LoVo (cell line): ENCODE measurements around the gene TRMO.

Source experiments
- DNase-seq: peaks from one replicate; pipeline ENCODE4 v3.0.0-alpha.2; 2016; ENCODE audit warnings: low spot score

Gene TRMO

DNA sequence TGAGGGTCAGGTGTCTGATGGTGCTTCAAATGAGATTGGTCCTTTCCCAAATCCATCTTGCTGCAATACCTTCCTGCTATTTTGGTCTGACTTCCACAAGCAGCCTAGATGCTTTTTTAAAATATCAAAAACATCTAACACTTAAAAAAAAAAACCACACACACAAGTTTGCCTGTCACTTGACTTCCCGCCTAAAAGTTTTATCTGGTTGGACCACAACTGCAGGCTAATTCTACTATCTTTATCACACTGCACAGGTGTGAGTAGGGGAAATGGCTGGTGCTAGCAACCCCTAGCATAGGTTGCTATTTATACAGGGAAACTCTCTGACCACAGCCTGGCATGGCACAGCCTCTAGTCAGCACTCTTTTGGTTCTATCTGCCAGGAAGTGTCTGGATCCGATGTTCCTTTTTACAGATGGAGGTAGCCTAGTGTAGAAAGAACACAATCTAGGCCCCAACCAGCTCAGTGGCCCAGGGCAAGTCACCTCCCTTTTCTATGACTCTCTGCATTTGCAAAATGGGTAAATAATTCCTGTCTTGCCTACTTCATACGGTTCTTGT, 15.9 kb upstream of the TRMO start, which contains the start of gene HEMGN:
Gene HEMGN (minus strand): TSS at position 92 of the 564 bp plus-strand sequence. CDS start 36 bp downstream, at position 56.
- no peak for DNase-seq

DNA sequence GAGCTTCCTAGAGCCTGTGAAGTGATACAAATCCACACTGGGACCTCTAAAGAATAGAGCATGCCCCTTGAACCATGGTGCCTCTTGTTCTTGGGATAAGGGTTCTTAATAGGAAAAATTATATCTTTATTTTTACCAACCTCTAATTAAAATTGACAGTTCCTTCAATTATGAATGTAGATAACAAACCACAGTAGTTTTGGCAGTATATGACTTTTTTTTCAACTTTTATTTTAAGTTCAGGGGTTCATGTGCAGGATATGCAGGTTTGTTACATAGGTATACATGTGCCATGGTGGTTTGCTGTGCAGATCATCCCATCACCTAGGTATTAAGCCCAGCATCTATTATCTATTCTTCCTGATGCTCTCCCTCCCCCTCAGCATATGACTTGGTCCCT, 14.7 kb upstream of the TRMO start:
- DNase-seq: no peak

DNA sequence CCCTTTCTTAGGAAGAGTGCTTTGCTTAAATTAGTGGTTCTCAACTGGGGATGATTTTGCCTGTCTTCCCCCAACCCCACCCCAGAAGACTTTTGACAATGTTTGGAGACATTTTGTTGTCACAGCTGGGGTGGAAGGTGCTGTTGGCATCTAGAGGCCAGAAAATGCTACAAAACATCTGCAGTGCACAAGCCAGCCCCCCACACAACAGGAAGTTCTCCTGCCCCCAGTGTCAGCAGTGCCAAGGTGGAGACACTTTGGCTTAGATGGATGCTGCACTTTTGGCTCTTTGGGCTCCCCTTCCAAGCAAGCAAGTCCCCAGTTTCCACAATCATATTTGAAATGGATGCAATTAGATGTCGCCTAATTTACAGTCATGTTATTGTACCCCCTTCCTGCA, 13.0 kb upstream of the TRMO start:
- no peak for DNase-seq

DNA sequence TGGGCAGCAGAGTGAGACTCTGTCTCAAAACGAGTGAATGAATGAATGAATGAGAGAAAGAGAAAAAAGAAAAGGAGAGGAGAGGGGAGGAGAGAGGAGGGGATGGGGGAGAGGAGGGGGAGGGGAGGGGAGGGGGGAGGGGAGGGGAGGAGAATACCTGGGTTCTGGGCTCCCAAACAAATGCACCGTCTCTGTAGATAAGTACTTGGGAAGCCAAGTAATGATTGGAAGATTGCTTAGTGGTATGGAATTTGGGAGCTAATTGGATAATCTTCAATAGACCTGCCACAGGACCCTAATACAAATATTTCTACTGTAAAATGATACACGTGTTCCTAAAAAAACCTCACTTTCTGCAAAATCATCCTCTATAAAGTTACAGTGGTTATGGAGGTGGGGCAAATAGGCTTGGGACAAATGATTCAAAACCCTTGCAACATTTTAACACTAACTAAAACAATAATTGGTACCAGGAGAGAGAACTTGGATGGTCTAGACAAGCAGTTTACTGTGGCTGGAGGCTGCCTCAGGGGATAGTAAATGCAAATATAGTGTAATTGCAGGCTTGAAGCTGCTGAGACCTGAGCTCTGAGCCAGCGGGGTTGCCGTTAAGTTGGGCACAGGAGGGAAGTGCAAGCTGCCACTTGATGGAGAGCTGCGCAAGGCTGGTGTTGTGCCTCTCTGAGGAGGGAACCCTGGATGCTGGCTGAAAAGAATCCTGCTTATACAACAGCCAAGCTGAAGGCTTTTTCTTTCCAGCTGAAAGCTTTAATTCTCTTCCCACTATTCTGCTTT, 12.2 kb upstream of the TRMO start:
- no peak for DNase-seq

DNA sequence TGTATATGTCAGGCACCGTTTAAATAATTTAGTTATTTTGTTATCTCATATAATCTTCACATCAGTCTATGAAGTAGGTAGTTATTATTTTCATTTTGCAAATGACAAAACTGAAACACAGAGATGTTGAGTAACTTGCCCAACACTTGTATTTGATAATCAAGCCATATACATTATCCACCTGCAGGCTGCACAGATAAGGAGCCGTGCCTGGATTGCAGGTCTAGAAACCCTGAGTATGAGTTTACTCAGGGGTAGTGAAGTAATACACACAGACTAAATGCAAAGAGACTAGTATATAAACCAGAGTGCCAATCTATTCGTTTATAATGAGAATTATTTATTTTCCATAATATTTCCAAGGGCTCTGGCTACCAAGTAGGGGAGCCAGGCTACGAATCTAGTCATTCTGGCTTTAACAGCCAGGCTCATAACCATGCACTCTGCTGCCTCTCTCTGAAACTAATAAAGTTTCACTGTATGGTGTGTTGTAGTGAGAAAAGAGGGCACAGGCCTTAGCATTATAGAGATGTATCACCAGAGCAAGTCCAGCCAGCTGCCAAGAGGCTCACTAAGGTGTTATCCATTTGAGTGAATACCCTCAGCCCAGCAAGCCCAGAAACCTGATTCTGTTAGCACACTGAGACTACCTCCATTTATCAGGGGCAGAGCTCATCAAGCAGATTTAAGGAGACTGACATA, 11.1 kb upstream of the TRMO start:
- DNase-seq: no peak

DNA sequence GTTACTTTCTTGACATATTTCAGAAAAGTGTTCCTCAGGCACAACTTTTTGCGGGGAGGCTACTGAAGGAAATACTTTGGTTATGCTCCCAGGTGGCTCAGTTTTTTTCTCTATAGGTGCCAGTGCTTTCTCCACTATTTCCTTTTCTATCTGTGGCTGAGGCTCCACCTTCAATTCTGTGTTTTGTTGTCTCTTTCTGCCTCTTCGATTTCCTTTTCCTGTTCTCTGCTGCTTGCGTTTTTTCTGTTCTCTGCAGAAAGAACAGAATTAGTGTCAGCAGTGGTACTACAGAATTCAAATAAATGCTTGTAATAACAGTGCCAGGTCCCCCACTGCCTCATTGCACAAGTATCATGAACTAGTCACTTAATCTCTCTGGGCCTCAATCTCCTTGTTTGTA, 8.7 kb upstream of the TRMO start:
- no peak for DNase-seq

DNA sequence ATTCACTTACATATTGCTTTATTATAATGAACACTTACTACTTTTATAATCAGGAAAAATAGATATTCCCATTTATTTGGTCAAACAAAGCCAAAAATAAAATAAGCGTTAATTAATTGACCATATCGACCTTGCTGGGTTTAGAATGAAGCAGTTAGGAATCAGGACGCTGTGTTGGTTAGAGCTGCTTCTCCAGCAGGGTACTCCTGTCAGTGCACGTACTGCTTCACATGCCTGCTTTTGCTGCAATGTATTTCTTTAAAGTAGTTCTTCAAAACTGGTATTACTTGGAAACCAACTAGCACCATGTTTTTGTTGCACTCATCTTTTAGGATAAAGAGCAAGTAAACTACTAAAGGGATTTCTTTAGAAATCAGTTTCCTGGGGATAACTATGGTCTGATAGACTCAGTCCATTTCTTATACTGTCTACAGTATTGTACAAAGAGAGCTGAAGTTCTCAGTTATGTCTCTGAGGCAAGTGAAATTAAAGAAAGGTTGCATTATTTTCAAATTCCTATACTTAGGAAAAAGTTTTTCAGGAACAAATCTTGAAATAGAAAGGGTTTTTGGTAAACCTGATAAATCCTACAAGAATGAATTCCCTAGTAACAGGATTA, 6.8 kb upstream of the TRMO start:
- no peak for DNase-seq

DNA sequence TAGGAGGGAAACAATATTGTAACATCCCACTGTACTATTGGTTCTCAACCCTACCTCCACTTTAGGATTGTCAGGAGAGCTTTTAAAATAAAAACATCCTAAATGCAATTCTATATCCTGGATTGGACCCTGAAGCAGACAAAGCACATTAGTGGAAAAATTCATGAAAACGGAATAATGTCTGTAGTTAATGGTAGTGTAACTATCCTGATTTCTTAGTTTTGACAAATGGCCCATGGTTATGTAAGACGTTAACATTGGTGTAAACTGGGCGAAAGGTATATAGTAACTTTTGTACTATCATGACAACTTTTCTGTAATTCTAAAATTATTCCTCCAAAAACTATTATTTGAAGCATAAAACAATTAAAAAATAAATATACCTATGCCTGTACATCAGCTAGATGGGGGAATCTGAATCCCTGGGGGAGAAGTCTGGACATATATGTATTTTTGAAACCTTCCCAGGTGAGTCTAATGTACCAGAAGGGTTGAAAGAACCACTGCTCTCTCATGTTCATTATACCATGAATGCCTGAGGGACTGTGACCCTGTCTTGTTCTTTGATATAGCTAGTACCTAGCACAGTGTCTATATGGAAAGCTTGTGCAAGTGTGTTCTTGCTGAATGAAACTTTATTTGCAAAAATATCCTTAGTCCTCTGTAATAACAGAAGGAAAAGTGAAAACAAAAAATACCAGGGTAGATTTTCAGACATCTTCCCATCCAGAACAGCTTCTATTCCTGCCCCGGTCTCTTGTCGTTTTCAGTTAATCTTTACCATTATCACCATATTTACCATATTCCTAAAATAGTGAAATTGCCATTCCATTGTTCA, 3.4 kb upstream of the TRMO start:
- DNase-seq: no peak

DNA sequence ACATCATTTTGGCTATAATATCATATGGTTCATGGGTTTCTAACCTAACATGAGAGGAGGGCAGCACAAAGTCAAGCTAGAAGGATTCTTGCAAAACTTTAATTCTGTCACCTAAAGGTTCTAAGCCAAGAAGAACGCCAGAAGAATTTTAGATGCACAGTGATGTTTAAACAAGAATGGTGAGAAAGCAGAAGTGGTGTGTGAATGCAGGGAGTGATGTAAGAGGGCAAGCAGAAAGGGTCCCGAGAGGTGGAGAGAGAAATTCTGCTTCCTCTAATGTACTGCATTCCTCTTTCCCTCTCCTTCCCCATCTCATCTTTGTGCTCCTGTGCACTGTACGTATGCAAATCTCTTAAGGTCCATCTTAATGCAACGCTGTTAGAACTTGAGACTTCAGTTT, 2.1 kb upstream of the TRMO start:
- no peak for DNase-seq

DNA sequence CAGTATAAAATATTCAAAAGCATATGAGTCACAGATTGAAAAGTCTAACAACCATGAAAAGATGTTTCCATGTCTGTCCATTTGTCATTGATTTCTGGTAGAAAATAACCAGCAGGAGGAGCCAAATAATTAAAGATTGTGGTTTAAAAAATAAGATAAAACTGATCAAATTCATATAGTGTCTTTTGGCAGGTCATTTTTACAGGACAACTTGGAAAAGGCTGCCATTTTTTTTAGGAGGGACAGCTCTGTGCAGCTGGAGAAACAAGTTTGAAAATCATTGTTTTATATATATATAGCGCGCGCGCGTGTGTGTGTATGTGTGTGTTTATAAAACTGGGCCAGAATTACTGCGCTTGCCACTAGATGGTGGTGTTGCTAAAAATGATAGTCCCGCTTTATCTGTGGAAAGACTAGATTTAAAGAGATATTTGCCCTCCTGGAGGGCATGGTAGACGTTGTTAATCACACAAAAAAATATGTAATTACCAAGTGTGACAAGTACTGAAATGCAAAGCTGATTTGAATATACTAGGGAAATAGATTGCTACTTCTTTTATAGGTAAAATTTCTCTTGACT, 1.3 kb upstream of the TRMO start:
- DNase-seq: peak; percentile 75

DNA sequence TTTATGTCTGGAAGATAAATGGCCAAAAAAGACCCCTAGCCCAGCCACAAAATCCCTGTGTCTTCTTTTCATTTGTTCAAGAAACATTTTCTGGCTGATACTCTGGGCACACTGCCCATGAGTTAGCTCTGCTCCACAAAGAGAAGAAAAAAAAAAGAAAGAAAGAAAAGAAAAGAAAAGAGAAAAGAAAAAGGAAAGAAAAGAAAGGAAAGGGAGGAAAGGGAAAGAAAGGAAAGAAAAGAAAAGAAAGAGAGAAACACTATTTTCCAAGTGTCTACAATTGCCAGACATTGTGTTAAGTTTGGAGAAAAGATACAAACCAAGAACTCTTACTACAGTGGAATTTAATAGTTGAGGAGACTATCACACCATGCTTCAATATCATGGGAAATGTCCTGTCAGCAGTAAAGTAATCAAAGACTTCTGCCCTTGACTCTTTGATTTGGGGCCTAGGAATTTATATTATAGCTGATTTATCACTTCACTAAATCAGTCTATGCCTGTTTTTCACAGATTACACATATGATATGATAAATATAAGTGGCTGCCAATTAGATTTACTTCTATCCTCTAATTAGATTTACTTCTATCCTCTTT, 3.0 kb downstream of the TRMO start:
- DNase-seq: no peak

DNA sequence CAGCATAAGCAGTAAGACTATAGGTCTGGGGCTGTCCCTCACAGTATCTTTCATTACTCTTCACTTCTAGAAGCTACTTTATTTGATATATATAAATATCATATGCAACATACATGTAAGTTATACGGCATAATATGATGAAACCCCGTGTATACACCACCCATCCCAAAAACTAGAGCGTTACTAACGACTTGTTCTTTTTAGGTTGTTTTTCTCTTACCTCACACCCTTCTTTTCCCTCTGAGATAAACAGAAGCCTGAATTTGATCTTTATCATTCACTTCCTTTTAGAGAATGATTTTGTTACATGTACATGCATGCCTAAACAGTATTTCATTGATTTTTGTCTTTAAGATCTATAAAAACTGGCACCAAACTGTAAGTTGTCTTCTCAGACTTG, 3.7 kb downstream of the TRMO start:
- DNase-seq: no peak

DNA sequence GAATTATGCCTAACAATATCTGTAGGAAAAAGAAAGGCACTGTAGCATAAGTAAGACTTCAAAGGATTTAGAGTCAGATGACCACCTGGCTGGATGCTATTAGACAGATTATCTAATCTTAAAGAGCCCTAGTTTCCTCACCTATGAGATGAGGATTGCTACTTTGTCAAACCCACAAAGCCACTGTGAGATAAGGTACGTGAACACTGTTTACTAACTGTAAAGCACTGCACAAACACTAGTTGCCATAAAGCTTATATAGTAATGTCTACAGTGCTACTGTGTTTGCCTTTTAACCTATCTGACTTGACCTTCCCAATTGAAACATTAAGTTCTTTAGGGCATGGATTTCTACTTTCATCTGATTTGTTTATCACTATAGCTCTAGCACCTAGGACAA, 10.3 kb downstream of the TRMO start:
- DNase-seq: no peak

DNA sequence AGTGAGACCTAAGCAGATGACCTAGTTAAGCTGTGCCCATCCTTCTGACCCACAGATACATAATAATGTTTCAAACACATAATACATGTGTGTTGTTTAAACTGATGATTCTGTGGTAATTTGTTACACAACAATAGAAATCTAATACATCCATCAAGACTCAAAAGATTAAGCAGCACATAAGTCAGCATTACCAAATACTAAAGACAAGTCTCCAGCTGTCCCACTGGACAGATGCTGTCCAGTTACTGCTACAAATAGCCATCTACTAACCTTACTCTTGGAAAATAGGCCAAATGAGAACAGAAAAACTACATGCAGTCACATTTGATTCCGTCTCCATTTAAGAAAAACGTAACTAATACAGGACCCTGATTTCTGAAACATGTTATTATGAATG, 10.8 kb downstream of the TRMO start:
- DNase-seq: no peak

DNA sequence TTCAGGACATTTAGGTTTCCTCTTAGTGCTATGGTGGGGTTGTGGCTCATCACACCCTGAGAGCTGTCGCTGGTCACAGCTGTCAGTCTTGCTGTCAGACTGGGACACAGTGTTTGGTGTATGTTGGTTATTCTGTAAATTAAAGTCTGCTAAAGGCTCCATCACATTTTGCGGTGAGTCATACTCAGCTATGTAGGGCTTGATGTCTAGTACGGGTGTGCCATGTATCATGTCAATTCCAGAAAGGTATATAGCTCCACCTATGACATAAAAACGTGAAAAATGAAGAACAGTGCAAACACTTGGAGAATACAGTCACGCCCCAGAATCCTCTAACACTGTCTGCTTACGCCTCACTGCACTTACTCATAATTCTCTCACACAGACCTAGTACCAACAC, 11.9 kb downstream of the TRMO start:
- no peak for DNase-seq

DNA sequence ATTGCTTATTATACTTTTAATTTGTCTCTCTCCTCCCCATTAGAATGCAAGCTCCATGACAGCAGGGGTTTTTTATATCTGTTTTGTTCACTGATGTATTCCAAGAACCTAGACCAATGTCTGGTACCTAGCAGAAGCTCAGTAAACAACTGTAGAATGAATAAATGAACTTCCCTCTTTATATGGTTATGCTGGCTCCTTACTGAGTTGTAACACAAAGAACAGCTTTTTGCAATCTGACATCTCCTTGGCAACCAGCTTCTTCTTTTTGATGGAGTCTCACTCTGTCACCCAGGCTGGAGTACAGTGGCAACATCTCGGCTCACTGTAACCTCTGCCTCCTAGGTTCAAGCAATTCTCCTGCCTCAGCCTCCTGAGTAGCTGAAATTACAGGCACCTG, 13.6 kb downstream of the TRMO start:
- no peak for DNase-seq

DNA sequence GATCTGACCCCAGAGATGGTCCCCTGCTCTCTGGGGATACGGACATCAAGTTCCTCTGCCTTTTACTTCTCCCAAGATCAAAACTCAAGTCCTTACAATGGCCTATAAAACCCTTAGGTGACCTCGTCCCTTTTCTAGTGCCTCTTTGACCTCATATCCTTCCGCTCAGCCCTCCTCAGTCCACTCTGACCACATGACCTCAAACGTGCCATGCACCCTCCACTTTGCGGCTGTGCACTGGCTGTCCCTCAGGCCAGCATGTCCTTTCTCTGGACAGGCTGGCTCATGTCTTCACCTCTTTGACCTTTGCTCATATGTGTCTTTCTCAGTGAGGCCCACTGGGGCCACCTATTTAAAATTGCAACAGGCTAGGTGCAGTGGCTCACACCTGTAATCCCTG, 14.7 kb downstream of the TRMO start:
- DNase-seq: no peak

DNA sequence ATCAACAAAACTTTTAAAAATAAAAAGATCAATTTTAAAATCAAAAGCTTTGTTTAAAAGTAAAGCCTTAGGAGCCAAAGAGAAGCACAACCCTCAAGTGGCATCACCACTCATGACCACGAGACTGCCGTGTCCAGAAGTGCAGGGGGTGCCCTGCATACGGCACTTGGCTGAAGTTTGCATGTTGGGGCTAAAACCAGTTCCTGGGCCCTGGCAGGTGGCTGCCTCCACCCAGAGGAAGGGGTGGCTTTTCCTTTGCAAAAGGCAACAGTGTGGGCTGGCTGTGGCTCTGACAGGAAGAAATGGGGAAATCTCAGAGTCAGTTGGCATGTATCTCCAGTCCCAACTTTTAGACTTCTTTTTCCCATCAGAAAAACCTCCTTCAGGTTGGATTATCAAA, 15.3 kb downstream of the TRMO start:
- no peak for DNase-seq

DNA sequence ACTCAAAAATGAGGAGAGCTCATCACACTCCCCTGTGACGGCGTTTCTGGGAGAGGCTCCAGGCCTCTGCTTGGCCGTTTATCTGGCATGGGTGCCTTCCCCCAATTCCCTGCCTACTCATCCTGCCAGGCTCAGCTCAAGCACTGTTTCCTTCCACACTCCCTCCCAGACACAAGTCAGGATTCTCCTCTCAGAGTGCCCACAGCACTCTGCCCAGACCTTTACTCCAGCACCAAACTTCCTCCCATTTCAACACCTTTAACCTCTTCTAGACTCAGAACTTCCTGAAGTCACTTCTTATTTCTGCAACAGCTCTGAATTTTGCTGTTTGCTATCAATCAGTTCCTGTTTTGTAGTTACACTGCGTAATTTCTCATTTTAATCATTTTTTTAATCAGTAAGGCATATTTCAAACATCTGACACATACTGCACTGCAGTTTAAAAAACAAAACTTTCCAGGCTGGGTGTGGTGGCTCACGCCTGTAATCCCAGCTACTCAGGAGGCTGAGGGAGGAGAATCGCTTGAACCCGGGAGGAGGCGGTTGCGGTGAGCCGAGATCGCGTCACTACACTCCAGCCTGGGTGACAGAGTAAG, 16.0 kb downstream of the TRMO start:
- DNase-seq: no peak

DNA sequence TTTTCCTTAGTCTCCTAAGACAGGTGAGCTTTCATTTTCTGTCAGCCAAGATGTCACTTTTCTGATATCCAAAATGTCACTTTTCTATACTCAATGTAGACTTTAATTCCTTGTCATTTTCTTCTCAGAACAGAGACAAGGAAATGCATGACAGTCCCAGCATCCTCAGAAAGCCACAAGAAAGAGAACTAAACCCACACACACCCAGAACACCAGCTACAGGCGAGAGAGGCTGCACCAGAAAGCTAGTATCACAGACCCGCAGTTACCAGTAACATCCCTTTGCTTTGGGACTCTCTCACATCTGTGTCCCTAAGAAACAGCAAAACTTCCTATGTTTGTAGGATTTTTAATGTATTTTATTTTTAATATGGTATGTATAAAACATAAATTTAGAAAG, 17.1 kb downstream of the TRMO start:
- no peak for DNase-seq

DNA sequence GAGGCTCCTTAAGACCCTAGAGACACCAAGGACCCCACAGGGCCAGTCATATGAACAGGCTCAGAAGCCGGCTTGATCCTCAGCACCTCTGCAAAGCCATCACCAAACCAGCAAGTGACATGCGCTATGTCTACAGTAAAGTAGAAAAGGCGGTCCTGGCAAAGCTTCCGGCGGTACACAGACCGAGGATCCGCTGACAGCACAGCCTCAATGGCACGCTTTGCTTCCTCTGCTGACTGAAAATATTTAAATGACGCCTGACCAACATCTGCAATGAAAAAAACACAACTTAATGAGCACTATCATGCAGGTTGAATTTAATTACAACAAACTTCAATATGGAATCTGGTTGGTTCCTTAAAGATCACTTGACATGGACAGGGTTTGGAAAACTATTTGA, 17.6 kb downstream of the TRMO start:
- DNase-seq: no peak
